HUES64 (cell line): Measurements from ENCODE around the gene CAPN8.

Experiments used
- H3K27ac ChIP-seq: 2 replicates; pipeline ENCODE4 v1.7.0; 2013; ENCODE audit warnings: low read depth, low read length, inconsistent platforms
- H3K27me3 ChIP-seq: 2 replicates; pipeline ENCODE4 v1.6.1; 2013; ENCODE audit warnings: mild to moderate bottlenecking, low read length; ENCODE audit not compliant: insufficient read depth
- H3K36me3 ChIP-seq: 2 replicates; pipeline ENCODE4 v1.6.1; 2013; ENCODE audit warnings: mild to moderate bottlenecking, low read length; ENCODE audit not compliant: insufficient read depth
- H3K4me1 ChIP-seq: 2 replicates; pipeline ENCODE4 v1.6.1; 2013; ENCODE audit warnings: mild to moderate bottlenecking, low read length, moderate library complexity; ENCODE audit not compliant: insufficient read depth
- H3K4me3 ChIP-seq: 2 replicates; pipeline ENCODE4 v1.5.1; 2013; ENCODE audit warnings: mild to moderate bottlenecking, low read length, moderate library complexity
- H3K9ac ChIP-seq: 2 replicates; pipeline ENCODE4 v1.6.1; 2013; ENCODE audit warnings: mild to moderate bottlenecking, low read depth, low read length
- H3K9me3 ChIP-seq: 2 replicates; pipeline ENCODE4 v1.6.1; 2013; ENCODE audit warnings: low read depth, low read length; ENCODE audit not compliant: insufficient read depth
- whole genome bisulfite sequencing: fragments of 150-250, 120-280 bp; methylation state at CpG from one replicate; pipeline ENCODE4 v1.1.7; 2013; ENCODE audit warnings: missing lambda C conversion rate; 5-methylcytosine and 5-hydroxymethylcytosine counted together

CAPN8 gene

DNA sequence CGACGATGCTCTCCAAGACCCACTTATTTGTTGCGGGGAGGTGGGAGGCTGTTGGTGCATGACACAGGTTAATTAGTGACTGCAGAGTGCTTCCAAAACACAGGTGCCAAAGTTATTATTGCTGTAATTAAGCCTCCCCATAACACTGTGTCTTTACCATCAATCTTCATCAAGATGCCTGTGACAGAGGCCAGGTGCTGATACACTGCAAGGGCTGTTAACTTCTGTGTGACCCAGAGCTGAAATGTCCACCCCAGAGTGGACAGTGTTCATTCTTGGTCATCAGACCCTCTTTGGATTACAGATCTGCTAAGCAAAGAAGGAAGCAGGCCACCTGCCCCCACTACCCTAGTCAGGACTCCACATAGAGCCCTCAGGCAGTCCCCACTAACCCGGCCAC, 55.5 kb downstream of the CAPN8 start:
- Histone ChIP-seq H3K27ac (no peak overlapping the region), H3K27me3 (no peaks in the 10 kb centered on the region), H3K9me3 (peaks cover 14% of the 10 kb centered on the region), H3K4me3 (no peak overlapping the region), H3K9ac (no peak overlapping the region), H3K4me1 (no peaks in the 10 kb centered on the region), H3K36me3 (no peaks in the 10 kb centered on the region)
- 98% methylated on average over 4 of the region's 4 CpGs for WGBS

DNA sequence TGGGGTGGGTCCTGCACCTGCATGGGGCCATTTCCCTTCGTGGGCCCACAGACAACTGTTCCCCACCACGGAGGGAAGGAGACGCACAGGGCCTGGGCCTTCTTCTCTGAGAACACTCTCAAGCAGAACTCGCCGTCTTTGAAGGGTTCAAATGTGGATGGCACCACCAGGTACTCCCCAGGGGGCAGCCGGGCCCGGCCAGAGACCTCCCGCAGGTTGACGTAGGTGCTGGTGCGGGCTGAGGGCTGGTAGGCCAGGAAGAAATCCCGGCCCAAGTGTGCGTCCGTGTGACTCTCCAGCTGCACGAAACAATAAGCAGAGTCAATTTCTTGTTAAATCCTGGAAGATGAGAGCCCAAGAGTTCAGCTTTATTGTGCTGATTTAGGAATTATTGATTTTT, 56.4 kb downstream of the CAPN8 start:
- Histone ChIP-seq H3K36me3 (no peaks in the 10 kb centered on the region), H3K9ac (no peak overlapping the region), H3K4me3 (no peak overlapping the region), H3K27ac (no peak overlapping the region), H3K9me3 (peaks cover 14% of the 10 kb centered on the region), H3K4me1 (no peaks in the 10 kb centered on the region), H3K27me3 (no peaks in the 10 kb centered on the region)
- WGBS, result 96% methylated on average over 14 of the region's 14 CpGs

DNA sequence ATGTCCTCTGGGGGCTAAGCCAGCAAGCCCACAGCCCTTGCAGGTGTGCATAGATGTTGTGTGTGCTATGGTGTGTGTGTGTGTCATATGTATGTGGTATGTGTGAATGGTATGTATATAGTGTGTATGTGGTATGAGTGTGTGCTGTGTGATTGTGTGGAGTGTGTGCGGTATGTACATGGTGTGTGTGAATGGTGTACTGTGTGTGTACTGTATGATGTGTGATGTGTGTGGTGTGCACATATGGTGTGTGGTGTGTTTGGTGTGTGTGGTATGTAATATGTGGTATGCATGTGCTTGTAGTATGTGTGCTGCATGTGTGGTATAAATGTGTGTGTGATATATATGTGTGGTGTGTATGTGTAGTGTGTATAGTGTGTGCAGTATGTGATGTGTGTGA, 107.0 kb downstream of the CAPN8 start:
- no peak overlapping the region for H3K27ac ChIP-seq
- no peak overlapping the region for H3K9ac ChIP-seq
- 100% methylated on average over 1 of the region's 1 CpG for WGBS
- no peaks in the 10 kb centered on the region for H3K36me3 ChIP-seq
- H3K9me3 ChIP-seq, result no peaks in the 10 kb centered on the region
- no peaks in the 10 kb centered on the region for H3K4me1 ChIP-seq
- no peak overlapping the region for H3K4me3 ChIP-seq
- no peaks in the 10 kb centered on the region for H3K27me3 ChIP-seq

GRCh38 chr1:223557130-223557475, 108.4 kb downstream of the CAPN8 start:
- no peak overlapping the region for H3K27ac ChIP-seq
- H3K4me3 ChIP-seq, result no peak overlapping the region
- no peaks in the 10 kb centered on the region for H3K27me3 ChIP-seq
- WGBS, result 80% methylated on average over 5 of the region's 5 CpGs
- H3K9me3 ChIP-seq, result no peaks in the 10 kb centered on the region
- H3K36me3 ChIP-seq, result no peaks in the 10 kb centered on the region
- H3K4me1 ChIP-seq, result no peaks in the 10 kb centered on the region
- H3K9ac ChIP-seq, result no peak overlapping the region

DNA sequence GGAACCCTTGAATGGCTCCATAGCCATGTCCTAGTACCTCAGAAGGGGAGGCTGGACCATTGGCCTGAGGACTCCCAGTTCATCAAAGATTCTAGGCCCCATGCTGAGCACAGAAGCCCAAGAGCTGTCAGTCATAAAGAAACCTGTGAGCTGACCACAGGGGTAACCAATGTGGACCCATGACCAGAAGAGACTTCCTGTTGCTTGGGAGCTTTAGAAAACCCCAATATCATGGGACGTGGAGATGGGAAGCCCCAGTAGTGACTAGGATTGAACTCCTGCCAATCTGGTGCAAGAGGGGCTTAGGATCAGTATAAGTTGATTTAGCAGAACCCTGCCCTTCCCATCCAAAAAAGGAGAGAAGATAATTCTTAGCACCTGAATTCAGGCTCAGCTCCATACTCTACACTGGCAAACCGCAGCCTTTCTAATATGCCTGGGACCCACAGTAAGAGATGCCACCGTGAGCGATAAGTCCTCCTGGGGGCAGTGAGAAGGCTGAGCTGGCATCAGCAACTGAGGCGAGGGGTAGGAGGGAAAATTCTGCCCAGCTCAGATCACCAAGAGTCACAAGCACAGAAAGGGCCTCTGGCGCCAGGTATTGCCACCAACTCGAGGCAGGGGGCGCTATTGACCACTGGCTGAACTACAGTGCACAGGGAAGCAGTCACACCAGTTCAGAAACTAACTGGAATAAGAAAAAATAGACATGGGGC, 108.9 kb downstream of the CAPN8 start:
- H3K4me1 ChIP-seq, result no peaks in the 10 kb centered on the region
- no peak overlapping the region for H3K4me3 ChIP-seq
- H3K9me3 ChIP-seq, result no peaks in the 10 kb centered on the region
- WGBS, result 38% methylated on average over 8 of the region's 8 CpGs
- no peak overlapping the region for H3K9ac ChIP-seq
- no peak overlapping the region for H3K27ac ChIP-seq
- H3K27me3 ChIP-seq, result no peaks in the 10 kb centered on the region
- no peaks in the 10 kb centered on the region for H3K36me3 ChIP-seq

DNA sequence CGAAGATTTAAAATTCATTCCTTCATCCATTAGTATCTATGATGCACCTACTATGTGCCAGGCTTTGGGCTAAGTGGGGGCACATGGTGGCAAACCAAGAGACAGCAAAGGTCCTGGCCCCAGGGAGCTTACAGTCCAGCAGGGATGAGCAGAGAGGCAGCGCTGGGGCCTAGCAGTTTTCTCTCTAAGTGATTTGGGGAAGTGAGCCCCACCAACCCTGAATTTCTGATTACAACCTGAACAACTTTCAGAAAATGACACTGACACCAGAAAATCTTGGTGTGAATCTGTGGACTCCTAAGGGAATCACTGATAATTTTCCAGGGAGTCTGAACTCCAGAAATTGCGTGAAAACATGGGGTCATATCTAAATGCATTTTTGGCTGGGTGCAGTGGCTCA, 111.5 kb downstream of the CAPN8 start:
- Histone ChIP-seq H3K27ac (no peak overlapping the region), H3K9ac (no peak overlapping the region), H3K27me3 (no peaks in the 10 kb centered on the region), H3K36me3 (no peaks in the 10 kb centered on the region), H3K4me1 (no peaks in the 10 kb centered on the region), H3K9me3 (no peaks in the 10 kb centered on the region), H3K4me3 (no peak overlapping the region)
- WGBS, result 92% methylated on average over 3 of the region's 3 CpGs

- Histone ChIP-seq H3K36me3 (no peaks in the 10 kb centered on the region), H3K4me1 (no peaks in the 10 kb centered on the region), H3K27ac (no peak overlapping the region), H3K9ac (no peak overlapping the region), H3K9me3 (no peaks in the 10 kb centered on the region), H3K4me3 (no peak overlapping the region), H3K27me3 (no peaks in the 10 kb centered on the region)
- 98% methylated on average over 3 of the region's 3 CpGs for WGBS
Measured at GRCh38 chr1:223551610-223552009, 113.9 kb downstream of the CAPN8 start.

DNA sequence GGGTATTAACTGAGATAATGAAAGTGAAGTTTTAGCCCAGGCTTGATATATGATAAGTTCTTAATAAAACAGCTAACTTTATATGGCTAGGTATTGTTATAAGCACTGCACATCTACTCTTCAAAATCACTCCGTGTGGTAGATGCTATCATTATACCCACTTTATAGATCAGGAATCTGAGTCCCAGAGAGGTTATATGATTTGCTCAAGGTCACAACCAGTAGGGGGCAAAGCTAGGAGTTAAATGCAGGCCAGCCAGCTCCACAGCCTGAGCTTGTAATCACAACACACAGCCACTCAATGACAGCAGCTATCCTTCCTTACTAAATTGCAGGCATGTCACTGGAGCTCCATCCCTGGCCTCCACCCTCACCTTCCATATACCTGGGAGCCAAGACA, 115.8 kb downstream of the CAPN8 start:
- no peaks in the 10 kb centered on the region for H3K4me1 ChIP-seq
- WGBS, result no CpG with 5 or more reads among the region's 1 CpG

GRCh38 chr1:223547316-223548114, 118.0 kb downstream of the CAPN8 start:
- H3K27me3 ChIP-seq, result no peaks in the 10 kb centered on the region

More for the DNA sequence above, 115.8 kb downstream of the CAPN8 start:
- no peaks in the 10 kb centered on the region for H3K27me3 ChIP-seq
- H3K4me3 ChIP-seq, result no peak overlapping the region
- no peak overlapping the region for H3K9ac ChIP-seq
- H3K9me3 ChIP-seq, result no peaks in the 10 kb centered on the region
- H3K36me3 ChIP-seq, result no peaks in the 10 kb centered on the region
- no peak overlapping the region for H3K27ac ChIP-seq

DNA sequence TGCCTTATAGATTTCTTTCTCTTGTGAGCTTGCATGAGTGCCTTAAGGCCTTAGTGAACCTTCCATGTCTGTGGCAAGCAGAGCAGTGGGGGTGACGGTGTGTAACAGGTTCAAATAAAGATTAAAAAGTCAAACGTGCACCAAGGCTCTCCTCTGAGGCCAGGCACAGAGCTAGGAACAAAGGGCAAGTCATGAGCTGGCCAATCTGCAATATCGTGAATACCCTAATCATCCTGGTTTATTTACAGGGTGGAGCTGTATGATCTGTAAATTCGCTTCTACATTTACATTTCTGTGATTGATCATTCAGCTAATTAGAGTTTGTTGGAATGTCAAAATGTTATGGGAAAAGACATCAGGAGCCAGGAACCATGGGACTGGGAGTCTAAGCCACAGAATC, 120.2 kb downstream of the CAPN8 start:
- Histone ChIP-seq H3K4me1 (no peaks in the 10 kb centered on the region), H3K9ac (no peak overlapping the region), H3K36me3 (no peaks in the 10 kb centered on the region), H3K4me3 (no peak overlapping the region), H3K9me3 (no peaks in the 10 kb centered on the region), H3K27ac (no peak overlapping the region), H3K27me3 (no peaks in the 10 kb centered on the region)
- 95% methylated on average over 4 of the region's 4 CpGs for WGBS

More at GRCh38 chr1:223547316-223548114, 118.0 kb downstream of the CAPN8 start:
- WGBS, result 79% methylated on average over 6 of the region's 7 CpGs
- H3K4me1 ChIP-seq, result no peaks in the 10 kb centered on the region
- H3K9me3 ChIP-seq, result no peaks in the 10 kb centered on the region
- no peak overlapping the region for H3K27ac ChIP-seq
- H3K4me3 ChIP-seq, result no peak overlapping the region
- no peaks in the 10 kb centered on the region for H3K36me3 ChIP-seq
- H3K9ac ChIP-seq, result no peak overlapping the region

DNA sequence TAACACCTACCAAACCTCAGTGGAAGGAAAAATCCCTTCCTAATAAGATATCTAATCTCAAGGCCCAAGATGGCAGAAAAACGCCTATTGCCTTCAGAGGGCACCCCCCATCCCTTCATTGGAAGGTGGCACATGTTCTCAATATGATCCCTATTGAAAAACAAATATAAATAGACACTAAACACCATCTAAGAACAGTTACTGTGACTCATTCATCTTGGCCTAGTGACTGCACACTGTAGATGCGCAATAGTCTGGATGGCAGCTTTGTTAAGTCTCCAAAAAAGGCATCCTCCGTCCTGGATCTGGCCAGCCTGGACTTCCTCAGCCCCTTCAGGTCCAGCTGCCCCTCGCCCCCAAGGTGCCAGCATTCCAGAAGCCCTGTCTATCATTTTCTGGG, 121.9 kb downstream of the CAPN8 start:
- H3K36me3 ChIP-seq, result no peaks in the 10 kb centered on the region
- H3K27me3 ChIP-seq, result no peaks in the 10 kb centered on the region
- no peak overlapping the region for H3K4me3 ChIP-seq
- no peak overlapping the region for H3K27ac ChIP-seq
- WGBS, result 92% methylated on average over 4 of the region's 4 CpGs
- no peaks in the 10 kb centered on the region for H3K9me3 ChIP-seq
- no peaks in the 10 kb centered on the region for H3K4me1 ChIP-seq
- no peak overlapping the region for H3K9ac ChIP-seq
